Fibroblast of skin of back (primary cell): ENCODE data around the gene C1QTNF4.
A peak's percentile ranks its signal among the peaks of the same experiment; 100 is the strongest.
"Not testable (repeated sequence)": the region's sequence is repeated elsewhere in the genome, so short reads cannot be mapped to it uniquely, and the experiment has no call there.

Experiments
- DNase-seq: peaks from one replicate; pipeline ENCODE4 v3.0.0-alpha.2; 2013

Gene C1QTNF4

GRCh38 chr11:47565340-47566148 is 28.7 kb downstream of the C1QTNF4 start, which contains the start of gene PTPMT1:
Gene PTPMT1, plus strand, starts transcription at chr11:47565599. Its CDS starts 24 bp downstream, at chr11:47565623.
- DNase-seq = peak; percentile 84

- DNase-seq = no peak
Observed at GRCh38 chr11:47564933-47565339, 29.3 kb downstream of the C1QTNF4 start.

GRCh38 chr11:47564366-47564765 is 29.8 kb downstream of the C1QTNF4 start:
- DNase-seq = not testable (repeated sequence)

GRCh38 chr11:47562393-47562792 is 31.8 kb downstream of the C1QTNF4 start:
- DNase-seq = not testable (repeated sequence)

- DNase-seq = no peak
Observed at GRCh38 chr11:47560426-47560825, 33.8 kb downstream of the C1QTNF4 start.

GRCh38 chr11:47558695-47559094 is 35.5 kb downstream of the C1QTNF4 start:
- DNase-seq = no peak

GRCh38 chr11:47557004-47557403 is 37.2 kb downstream of the C1QTNF4 start:
- not testable (repeated sequence) for DNase-seq

GRCh38 chr11:47553406-47553743 is 40.8 kb downstream of the C1QTNF4 start:
- no peak for DNase-seq

- DNase-seq = peak; percentile 91
Observed at GRCh38 chr11:47552566-47553405, 41.4 kb downstream of the C1QTNF4 start, which contains the start of gene CELF1. Gene CELF1, minus strand, starts transcription at chr11:47553132. Its CDS starts 53,609 bp downstream, at chr11:47499523.

- DNase-seq = peak; percentile 62
Observed at GRCh38 chr11:47552056-47552565, 42.1 kb downstream of the C1QTNF4 start.

GRCh38 chr11:47551086-47551485 is 43.1 kb downstream of the C1QTNF4 start:
- DNase-seq = no peak

GRCh38 chr11:47550288-47551047 is 43.7 kb downstream of the C1QTNF4 start:
- DNase-seq = no peak

GRCh38 chr11:47546274-47546673 is 47.9 kb downstream of the C1QTNF4 start:
- not testable (repeated sequence) for DNase-seq

- no peak for DNase-seq
Observed at GRCh38 chr11:47545298-47545697, 48.9 kb downstream of the C1QTNF4 start.

GRCh38 chr11:47541070-47541469 is 53.1 kb downstream of the C1QTNF4 start:
- no peak for DNase-seq

GRCh38 chr11:47539681-47540039 is 54.6 kb downstream of the C1QTNF4 start:
- no peak for DNase-seq
